ENCODE measurements around the gene GANAB. TPM values are rescaled to one million over a fixed set of nuclear protein-coding genes. Genes with fewer than 3 reads are reported as not detected.

GANAB gene
- total and polyA plus RNA-seq, 2 of the 13 experiments (the other 11 are each of a cell fraction or from before 2014, with no cell fraction given), result 99.5 to 234 TPM

GRCh38 chr11:62666259-62666926 is 20.0 kb upstream of the GANAB start (continued):
- peak; percentile 79 for TF ChIP-seq RBM22 (optimal IDR thresholded peaks at IDR 0.05; ENCODE audit: low read length)
- TF ChIP-seq ZNF430 (CRISPR knock-in tag; IDR thresholded peaks at IDR 0.05), result peak; percentile 76; the same call in 1 of the 2 replicates
- TF ChIP-seq RFXAP (CRISPR knock-in tag; IDR thresholded peaks at IDR 0.05; ENCODE audit: borderline replicate concordance), result 0 out of 2 replicates have a peak, but pooled peaks have one; percentile 34
- no peak for TF ChIP-seq ZNF781 (CRISPR knock-in tag; IDR thresholded peaks at IDR 0.05; ENCODE audit: borderline replicate concordance, not compliant biosample characterization)
- TF ChIP-seq ZNF280B (CRISPR knock-in tag; IDR thresholded peaks at IDR 0.05; ENCODE audit: borderline replicate concordance), result peak; percentile 64; the same call in 1 of the 2 replicates
- TF ChIP-seq SKIL (CRISPR knock-in tag; IDR thresholded peaks at IDR 0.05; ENCODE audit: borderline replicate concordance), result no peak
- TF ChIP-seq SP5 (CRISPR knock-in tag; IDR thresholded peaks at IDR 0.05; ENCODE audit: borderline replicate concordance, low read depth), result no peak
- 0 out of 2 replicates have a peak, but pooled peaks have one; percentile 19 for TF ChIP-seq ZNF740 (CRISPR knock-in tag; IDR thresholded peaks at IDR 0.05)
- TF ChIP-seq CREBL2 (CRISPR knock-in tag; IDR thresholded peaks at IDR 0.05; ENCODE audit: borderline replicate concordance), result no peak
- no peak for TF ChIP-seq SALL1 (CRISPR knock-in tag; IDR thresholded peaks at IDR 0.05)
- peak; percentile 37; the same call in 1 of the 2 replicates for TF ChIP-seq MED1 (CRISPR knock-in tag; IDR thresholded peaks at IDR 0.05)
- peak; percentile 76; the same call in 1 of the 2 replicates for TF ChIP-seq NRL (CRISPR knock-in tag; IDR thresholded peaks at IDR 0.05; ENCODE audit: borderline replicate concordance)
- peak; percentile 67; the same call in 1 of the 2 replicates for TF ChIP-seq ZC3H4 (CRISPR knock-in tag; IDR thresholded peaks at IDR 0.05; ENCODE audit: borderline replicate concordance)
- no peak for TF ChIP-seq DMTF1 (CRISPR knock-in tag; IDR thresholded peaks at IDR 0.05)
- peak; percentile 93 for TF ChIP-seq AGO1 (IDR thresholded peaks at IDR 0.05; ENCODE audit: low read depth, low read length, poor library complexity, severe bottlenecking)
- TF ChIP-seq SAP130 (CRISPR knock-in tag; IDR thresholded peaks at IDR 0.05; ENCODE audit: low read depth), result no peak
- no peak for TF ChIP-seq ZNF549 (CRISPR knock-in tag; IDR thresholded peaks at IDR 0.05)
- peak; percentile 52 to 56; a peak in 3 of 4 replicates for TF ChIP-seq POLR2A (IDR thresholded peaks at IDR 0.05; ENCODE audit: insufficient read depth in 1 of 2, low read depth in 2 of 2, low read length in 2 of 2)
- 0 out of 2 replicates have a peak, but pooled peaks have one; percentile 74 for TF ChIP-seq NCOA5 (CRISPR knock-in tag; IDR thresholded peaks at IDR 0.05)
- no peak for TF ChIP-seq ZNF101 (CRISPR knock-in tag; IDR thresholded peaks at IDR 0.05; ENCODE audit: borderline replicate concordance, low read depth)
- TF ChIP-seq HBP1 (CRISPR knock-in tag; IDR thresholded peaks at IDR 0.05; ENCODE audit: low read depth), result no peak
